ENCODE results near the gene TNS1. TPM values are rescaled to one million over a fixed set of nuclear protein-coding genes. Genes with fewer than 3 reads are reported as not detected.

Gene TNS1
- total RNA-seq, 1 experiment from 2014 or later, result 2.6 TPM

DNA sequence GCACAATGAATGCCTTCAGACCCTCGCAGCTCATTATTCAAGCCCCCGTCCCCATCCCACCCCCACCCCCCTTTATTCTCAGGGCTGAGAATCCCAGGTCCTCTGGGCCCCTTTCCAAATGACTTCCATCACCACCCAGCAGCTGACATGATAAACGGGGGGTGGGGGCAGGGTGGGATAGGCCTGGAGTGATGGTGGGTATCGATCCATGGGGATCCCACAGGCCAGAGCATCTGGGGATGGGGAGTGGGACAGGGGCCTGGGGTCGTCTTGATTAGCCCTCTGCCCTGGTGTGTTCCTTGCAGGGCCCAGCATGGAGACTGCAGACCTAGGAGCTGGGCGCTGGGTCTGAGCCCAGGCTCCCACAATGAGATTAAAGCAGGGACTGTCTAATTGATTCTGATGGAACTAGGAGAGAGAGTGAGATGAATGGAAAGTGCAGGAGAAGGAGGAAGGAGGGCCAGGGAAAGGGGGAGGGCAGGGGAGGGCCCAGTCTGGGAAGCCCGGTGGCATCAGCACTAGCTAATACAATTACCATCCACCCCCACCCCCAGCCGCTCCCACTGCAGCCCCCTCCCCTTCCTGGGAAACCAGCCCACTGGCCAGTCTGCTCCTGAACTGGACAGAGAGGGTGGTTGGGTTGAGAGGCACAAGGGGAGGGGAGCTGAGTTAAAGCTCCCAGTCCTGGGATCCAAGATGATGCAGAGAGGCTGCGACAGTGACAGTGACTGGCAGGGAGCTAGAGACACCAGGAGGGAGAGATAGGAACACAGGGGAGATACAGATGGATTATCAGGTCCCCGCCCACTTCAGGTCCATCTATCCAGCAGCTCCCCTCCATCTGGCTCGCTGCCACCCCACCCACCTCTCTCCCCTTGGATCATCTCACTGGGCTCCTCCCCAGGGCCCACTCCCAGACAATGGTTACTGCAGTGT is 13.1 kb upstream of the TNS1 start:
- no peak for DNase-seq (ENCODE audit: low read depth)

GRCh38 chr2:218014706-218015585 is 12.2 kb upstream of the TNS1 start:
- DNase-seq (ENCODE audit: low read depth), result no peak

DNA sequence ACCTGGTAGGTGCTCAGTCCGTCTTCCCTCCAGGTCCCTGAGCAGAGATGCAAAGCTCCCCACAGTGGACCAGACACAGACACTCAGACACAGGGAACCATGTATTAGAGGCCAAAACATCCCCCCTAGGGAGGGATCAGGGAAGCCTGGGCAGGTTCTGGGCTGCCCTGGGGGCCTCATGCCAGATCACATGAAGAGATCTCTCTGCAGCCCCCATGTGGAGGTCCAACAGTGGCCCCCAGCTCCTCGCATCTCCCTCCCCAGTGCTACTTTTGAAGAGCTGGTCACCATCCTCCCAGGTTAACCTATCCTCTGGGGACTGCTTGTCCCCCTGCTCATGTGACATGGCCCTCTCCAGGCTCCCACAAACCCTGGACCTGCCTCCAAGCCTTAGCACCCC is 10.5 kb upstream of the TNS1 start:
- DNase-seq (ENCODE audit: low read depth), result no peak

DNA sequence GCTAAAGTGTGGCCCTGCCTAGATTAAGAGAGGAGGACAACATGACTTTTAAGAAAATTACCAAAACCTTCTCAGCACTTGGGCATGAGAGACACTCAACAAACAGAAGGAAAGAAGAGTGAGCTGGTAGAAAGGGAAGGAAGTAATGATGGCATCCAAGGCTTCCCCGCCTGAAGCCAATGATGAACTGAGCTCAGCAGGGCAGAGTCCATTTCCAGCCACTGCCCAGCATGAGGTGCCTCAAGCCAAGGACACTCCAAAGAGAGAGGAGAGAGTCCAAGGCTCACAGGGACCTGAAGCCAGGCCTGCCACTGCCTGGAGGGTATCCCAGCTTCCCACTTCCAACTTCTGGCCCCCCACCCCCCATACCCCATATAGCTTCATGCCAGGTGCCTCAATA is 9.5 kb upstream of the TNS1 start:
- DNase-seq (ENCODE audit: low read depth), result no peak

- no peak for DNase-seq (ENCODE audit: low read depth)
Observed at GRCh38 chr2:218011653-218012040, 8.9 kb upstream of the TNS1 start.

- peak; percentile 26 for DNase-seq (ENCODE audit: low read depth)
Observed at GRCh38 chr2:218010984-218011652, 8.3 kb upstream of the TNS1 start.

DNA sequence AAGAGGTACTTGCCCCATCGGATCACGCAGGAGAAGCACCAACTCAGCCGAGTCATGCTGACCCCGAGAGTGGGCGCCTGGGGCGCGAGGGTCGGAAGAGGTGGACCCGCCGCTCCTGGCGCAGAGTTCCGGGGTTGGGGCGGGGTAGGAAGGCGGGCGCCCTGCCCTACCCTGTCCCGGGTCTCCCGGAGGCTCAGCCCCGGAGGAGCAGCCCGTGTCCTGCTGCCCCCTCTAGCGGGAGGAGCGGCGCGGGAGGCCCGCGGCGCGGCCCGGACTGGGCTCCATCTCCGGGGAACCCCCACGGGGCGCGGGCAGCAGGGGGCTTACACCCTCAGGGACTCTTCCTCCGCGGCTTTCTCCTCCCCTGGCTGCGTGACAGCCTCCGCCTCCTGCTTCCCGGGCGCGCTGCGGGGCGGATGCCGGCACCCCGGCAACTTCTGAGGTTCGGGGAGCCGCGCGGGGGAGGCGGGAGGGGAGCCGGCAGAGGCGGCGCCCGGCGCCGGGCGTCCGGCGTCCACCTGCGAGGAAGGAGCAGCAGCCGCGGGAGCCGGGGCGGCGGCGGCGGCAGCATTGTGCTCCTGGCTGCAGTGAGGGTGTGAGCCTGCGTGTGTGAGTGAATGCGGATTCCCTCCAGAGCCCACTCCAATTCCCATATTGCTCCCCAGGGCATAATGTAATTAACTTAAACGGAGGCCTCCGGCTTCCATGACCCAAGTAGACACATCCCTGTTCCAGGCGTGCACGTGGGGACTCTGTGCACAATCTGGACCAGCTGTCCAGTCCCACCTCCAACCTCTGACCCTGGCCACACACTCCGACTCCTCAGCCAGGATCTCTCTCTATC is 7.6 kb upstream of the TNS1 start:
- peak; percentile 63 for DNase-seq (ENCODE audit: low read depth)

GRCh38 chr2:218009765-218010139 is 7.0 kb upstream of the TNS1 start:
- DNase-seq (ENCODE audit: low read depth), result no peak

- DNase-seq (ENCODE audit: low read depth), result no peak
Observed at GRCh38 chr2:218009231-218009630, 6.4 kb upstream of the TNS1 start.

DNA sequence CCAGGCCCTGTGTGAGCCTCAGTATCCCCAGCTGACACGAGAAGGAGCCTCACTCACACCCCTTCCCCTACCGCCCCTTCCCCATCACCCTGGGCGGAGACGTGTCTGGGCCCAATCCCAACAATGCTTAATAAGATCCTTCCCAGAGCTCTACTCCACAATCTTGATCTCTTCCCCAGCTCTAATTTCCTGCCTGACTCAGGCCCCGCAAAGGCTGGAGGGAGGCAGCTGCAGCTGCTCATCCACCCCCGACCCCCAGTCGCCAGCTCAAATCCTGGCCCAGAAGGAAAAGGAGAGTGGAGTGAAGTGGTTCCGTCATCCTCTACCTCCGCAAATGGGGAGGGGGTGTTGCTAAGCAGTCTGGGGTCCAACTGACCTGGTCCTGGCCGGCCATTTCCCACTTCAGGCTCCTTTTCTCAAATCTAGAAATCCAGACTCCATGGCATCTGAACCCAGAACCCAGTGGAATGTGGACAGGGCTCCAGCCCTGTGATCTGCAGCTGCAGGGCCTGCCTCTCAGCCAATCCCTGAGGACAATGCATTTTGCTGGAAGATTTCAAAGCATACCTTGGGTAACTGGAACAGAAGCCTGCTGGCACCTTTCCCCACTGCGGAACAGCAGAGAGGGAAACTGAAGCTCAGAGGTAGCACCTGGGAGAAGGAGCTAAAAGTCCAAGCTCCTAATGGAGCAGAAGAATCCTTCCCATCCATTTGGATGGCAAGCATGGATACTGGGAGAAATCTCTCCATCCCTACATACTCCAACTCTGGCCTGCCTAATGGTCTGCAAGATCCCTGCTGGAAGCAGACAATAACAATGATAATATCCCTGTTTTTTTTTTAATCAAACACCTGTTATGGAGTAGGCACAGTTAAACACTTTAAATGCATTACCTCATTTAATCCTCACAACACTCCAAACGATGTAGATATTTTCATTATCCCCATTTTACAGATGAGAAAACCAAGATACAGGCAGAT is 5.6 kb upstream of the TNS1 start:
- peak; percentile 50 for DNase-seq (ENCODE audit: low read depth)

GRCh38 chr2:218006741-218007140 is 3.9 kb upstream of the TNS1 start:
- DNase-seq (ENCODE audit: low read depth), result peak; percentile 51

GRCh38 chr2:218005486-218005885 is 2.7 kb upstream of the TNS1 start:
- no peak for DNase-seq (ENCODE audit: low read depth)

DNA sequence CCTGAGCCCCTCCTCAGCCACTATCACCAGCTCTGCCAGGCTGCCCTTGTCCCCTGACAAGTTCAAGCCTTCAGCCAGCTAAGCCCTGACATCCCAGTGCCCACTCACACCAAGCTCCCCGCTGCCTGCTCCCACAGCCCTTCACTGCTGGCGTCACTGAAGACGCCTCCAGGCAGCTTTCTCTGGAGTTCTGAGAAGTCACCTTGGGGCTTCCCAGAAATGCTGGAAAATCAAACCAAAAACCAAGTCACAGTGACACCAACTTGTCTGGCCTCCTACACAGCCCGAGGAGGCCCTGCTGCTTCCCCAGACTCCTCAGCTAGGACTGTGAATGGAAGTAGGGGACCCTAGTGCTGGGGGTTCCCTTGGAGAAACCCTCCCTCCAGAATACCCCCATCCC is 2.2 kb upstream of the TNS1 start:
- DNase-seq (ENCODE audit: low read depth), result no peak

DNA sequence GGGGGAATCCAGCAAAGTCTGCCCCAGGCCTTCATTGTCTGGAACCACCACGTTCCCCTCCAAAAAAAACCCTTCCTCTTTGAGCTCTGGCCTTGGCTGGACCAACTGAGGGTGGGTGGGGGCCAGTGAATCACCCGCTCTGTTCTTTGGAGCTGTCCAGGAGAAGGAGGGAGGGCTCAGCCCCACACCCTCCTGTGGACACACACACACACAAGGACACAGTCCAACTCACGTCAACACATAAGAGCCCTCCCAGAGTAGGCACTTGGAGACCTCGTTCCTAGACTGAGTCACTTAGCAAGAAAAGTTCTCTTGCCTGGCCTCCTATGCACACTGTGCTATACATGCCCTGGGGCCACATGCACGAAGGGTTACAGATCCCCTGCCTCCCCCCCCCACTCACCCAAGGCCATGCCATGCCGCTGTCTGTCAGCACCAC is 1.2 kb upstream of the TNS1 start:
- peak; percentile 44 for DNase-seq (ENCODE audit: low read depth)

- DNase-seq (ENCODE audit: low read depth), result no peak
Observed at GRCh38 chr2:218003281-218003944, 618 bp upstream of the TNS1 start.

DNA sequence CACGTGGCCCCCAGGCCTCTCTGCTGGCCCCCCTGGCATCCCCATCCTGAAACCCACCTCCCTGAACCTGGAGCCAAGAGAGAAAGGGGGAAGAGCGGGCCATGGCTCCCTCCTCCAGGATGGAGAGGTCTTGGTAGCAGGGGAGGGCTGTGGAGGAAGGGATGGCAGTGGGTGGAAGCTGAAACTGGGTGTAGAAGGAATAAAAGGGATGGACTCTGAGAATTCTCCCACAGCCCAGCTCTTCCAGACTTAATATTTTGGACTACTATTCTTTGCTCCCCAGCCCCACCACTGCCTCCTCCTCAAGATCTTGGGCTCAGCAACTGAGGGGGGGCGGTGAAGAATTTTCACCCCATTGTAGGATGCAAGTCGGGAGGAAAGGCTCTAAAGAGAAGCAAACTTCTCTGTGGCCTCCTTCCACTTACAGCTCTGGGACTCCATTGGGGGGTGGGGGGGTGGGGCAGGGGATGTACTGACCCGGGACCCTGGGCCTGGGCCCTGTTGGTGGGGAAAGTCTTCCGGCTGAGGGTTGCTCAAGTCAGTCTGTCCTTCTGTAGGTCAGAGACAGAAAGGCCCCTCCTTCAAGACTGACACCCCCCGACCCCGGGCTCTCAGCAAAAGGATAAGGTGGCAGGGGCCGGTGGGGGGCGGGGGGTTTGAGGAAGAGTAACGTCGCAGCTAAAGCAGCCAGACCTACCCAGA is 501 bp downstream of the TNS1 start:
- no peak for DNase-seq (ENCODE audit: low read depth)

DNA sequence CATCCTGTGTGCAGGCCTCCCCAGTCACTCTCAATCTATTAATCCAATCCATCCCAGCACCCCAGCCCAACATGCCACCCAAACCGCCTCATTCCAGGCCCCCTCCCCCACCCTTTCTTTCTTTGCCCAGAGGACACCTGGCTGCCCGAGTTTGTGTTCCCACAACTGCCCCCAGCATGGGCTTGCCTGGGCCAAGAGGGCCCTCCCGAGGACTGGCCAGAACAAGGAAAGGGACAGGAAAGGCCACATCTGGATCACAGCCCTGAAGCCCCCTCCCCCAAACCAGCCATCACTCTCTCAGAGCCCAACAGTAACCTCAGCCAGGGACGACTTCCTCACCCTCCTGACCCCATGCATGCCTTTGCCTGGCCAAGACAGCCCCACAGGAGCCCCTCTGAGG is 1.2 kb downstream of the TNS1 start:
- no peak for DNase-seq (ENCODE audit: low read depth)

DNA sequence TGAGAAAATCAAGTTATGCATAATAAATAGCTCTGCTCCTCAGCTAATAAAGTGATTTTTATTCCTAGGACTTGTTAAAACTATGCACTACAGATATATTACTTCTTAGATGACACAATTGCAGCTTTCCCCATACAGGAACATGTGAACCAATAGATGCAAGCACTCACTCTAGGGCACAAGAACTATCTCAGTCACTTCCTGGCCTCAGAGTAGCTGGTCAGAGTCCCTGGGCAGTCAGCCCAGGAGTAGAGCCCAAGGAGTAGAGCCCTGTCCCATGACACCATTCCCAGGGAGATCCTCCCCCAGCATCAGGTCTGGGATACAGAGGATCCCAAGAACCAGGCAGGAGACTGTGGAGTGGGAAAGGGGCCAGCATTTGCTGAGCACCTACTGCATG is 2.7 kb downstream of the TNS1 start:
- no peak for DNase-seq (ENCODE audit: low read depth)

DNA sequence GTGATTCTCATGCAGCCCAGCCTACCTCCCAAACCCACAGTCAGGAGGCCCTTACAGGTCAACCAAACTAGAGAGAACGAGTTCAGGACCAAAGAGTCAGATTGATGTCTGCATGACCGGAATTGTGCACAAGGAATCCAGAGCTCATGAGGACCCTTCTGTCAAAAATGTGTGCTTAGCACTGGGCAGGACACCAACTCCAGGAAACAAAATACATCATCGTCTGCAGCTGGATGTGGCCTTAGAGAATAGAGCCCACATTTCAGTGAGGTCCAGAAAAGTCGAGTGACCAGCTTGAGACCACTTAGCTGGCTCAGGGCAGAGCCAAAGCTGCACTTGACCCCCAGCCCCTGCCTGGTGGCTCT is 3.2 kb downstream of the TNS1 start:
- DNase-seq (ENCODE audit: low read depth), result no peak

Measured in Daoy (cell line).